H1 (cell line): ENCODE data around the gene RARRES1. TPM values are rescaled to one million over a fixed set of nuclear protein-coding genes. Genes with fewer than 3 reads are reported as not detected.

Experiments used
- RAD21 ChIP-seq, 2 experiments: IDR thresholded peaks in 1 of 2; conservative IDR thresholded peaks in 1 of 2; 2 replicates each; pipeline ENCODE4 v1.6.1; 2011; ENCODE audit warnings: low read depth in 2 of 2, low read length in 2 of 2, improper control_type of control experiment in 1 of 2, inconsistent platforms in 1 of 2, mild to moderate bottlenecking in 1 of 2, moderate library complexity in 1 of 2
- RFX5 ChIP-seq: IDR thresholded peaks from 2 replicates; pipeline ENCODE4 v1.6.1; 2011; ENCODE audit warnings: low read depth, low read length, improper control_type of control experiment, borderline replicate concordance
- TAF1 ChIP-seq: IDR thresholded peaks from 2 replicates; pipeline ENCODE4 v1.6.1; 2011; ENCODE audit warnings: mild to moderate bottlenecking, low read depth, low read length
- TCF12 ChIP-seq: IDR thresholded peaks from 2 replicates; pipeline ENCODE4 v1.6.1; 2011; ENCODE audit warnings: low read depth, mild to moderate bottlenecking, low read length
- YY1 ChIP-seq: IDR thresholded peaks from 2 replicates; pipeline ENCODE4 v1.6.1; 2011; ENCODE audit warnings: low read depth, mild to moderate bottlenecking, low read length
- polyA plus RNA-seq, 7 experiments: library from polyadenylated mRNA; depleted of rRNA in 3 of 7; stranded (reverse) in 5 of 7; unstranded in 2 of 7; fragments of >200 nt in 5 of 7; fragments of 200-250 nt in 2 of 7; gene quantifications; 1 replicate in 5 of 7; 2 replicates in 1 of 7; 4 replicates in 1 of 7; pipeline versions ENCODE4 v1.2.1 to v1.2.3, GENCODE V29; 2011 to 2013; ENCODE audit warnings: missing spikeins in 2 of 7, mixed read lengths in 2 of 7
- total RNA-seq: library from RNA; stranded (reverse); fragmentation: NEBNext Ultra II Directional; extraction: Animal tissue kit (Norgen Biotek cat#: 25700); gene quantifications from 2 replicates; pipeline ENCODE4 v1.2.1, GENCODE V29; 2021
- TF ChIP-seq, protein P1 (sequence below): fragments of 300-600 bp; sonication (generic); IDR thresholded peaks from 2 replicates; pipeline ENCODE4 v1.7.1; 2012; ENCODE audit warnings: low read length, moderate library complexity, mild to moderate bottlenecking, inconsistent platforms; ENCODE audit not compliant: insufficient replicate concordance

The RARRES1 gene
- total and polyA plus RNA-seq, 2 of the 8 experiments (the other 6 are each of a cell fraction or from before 2014, with no cell fraction given), result 0.26 to 0.71 TPM

DNA sequence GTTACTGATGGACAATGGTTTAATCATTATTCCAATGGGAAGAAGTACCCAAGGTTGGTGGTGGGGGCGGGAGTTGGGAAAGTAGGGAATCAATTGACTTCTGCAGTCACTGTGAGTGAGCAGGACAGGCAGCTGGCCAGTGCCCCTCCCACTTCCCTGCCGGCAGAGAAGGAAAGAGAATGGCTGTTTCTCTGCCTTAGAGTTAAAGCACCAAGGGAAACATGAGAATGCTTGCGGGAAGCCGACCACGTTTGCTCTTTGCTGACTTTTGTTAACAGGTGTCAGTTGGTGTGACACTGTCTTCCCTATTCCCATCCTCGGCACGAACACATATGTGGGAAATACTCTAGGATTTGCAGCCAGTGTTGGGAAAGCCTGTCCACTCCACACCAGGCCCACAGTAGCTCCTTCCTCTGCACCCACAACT lies 36.1 kb upstream of the RARRES1 start (continued):
- TF ChIP-seq, protein P1, sequence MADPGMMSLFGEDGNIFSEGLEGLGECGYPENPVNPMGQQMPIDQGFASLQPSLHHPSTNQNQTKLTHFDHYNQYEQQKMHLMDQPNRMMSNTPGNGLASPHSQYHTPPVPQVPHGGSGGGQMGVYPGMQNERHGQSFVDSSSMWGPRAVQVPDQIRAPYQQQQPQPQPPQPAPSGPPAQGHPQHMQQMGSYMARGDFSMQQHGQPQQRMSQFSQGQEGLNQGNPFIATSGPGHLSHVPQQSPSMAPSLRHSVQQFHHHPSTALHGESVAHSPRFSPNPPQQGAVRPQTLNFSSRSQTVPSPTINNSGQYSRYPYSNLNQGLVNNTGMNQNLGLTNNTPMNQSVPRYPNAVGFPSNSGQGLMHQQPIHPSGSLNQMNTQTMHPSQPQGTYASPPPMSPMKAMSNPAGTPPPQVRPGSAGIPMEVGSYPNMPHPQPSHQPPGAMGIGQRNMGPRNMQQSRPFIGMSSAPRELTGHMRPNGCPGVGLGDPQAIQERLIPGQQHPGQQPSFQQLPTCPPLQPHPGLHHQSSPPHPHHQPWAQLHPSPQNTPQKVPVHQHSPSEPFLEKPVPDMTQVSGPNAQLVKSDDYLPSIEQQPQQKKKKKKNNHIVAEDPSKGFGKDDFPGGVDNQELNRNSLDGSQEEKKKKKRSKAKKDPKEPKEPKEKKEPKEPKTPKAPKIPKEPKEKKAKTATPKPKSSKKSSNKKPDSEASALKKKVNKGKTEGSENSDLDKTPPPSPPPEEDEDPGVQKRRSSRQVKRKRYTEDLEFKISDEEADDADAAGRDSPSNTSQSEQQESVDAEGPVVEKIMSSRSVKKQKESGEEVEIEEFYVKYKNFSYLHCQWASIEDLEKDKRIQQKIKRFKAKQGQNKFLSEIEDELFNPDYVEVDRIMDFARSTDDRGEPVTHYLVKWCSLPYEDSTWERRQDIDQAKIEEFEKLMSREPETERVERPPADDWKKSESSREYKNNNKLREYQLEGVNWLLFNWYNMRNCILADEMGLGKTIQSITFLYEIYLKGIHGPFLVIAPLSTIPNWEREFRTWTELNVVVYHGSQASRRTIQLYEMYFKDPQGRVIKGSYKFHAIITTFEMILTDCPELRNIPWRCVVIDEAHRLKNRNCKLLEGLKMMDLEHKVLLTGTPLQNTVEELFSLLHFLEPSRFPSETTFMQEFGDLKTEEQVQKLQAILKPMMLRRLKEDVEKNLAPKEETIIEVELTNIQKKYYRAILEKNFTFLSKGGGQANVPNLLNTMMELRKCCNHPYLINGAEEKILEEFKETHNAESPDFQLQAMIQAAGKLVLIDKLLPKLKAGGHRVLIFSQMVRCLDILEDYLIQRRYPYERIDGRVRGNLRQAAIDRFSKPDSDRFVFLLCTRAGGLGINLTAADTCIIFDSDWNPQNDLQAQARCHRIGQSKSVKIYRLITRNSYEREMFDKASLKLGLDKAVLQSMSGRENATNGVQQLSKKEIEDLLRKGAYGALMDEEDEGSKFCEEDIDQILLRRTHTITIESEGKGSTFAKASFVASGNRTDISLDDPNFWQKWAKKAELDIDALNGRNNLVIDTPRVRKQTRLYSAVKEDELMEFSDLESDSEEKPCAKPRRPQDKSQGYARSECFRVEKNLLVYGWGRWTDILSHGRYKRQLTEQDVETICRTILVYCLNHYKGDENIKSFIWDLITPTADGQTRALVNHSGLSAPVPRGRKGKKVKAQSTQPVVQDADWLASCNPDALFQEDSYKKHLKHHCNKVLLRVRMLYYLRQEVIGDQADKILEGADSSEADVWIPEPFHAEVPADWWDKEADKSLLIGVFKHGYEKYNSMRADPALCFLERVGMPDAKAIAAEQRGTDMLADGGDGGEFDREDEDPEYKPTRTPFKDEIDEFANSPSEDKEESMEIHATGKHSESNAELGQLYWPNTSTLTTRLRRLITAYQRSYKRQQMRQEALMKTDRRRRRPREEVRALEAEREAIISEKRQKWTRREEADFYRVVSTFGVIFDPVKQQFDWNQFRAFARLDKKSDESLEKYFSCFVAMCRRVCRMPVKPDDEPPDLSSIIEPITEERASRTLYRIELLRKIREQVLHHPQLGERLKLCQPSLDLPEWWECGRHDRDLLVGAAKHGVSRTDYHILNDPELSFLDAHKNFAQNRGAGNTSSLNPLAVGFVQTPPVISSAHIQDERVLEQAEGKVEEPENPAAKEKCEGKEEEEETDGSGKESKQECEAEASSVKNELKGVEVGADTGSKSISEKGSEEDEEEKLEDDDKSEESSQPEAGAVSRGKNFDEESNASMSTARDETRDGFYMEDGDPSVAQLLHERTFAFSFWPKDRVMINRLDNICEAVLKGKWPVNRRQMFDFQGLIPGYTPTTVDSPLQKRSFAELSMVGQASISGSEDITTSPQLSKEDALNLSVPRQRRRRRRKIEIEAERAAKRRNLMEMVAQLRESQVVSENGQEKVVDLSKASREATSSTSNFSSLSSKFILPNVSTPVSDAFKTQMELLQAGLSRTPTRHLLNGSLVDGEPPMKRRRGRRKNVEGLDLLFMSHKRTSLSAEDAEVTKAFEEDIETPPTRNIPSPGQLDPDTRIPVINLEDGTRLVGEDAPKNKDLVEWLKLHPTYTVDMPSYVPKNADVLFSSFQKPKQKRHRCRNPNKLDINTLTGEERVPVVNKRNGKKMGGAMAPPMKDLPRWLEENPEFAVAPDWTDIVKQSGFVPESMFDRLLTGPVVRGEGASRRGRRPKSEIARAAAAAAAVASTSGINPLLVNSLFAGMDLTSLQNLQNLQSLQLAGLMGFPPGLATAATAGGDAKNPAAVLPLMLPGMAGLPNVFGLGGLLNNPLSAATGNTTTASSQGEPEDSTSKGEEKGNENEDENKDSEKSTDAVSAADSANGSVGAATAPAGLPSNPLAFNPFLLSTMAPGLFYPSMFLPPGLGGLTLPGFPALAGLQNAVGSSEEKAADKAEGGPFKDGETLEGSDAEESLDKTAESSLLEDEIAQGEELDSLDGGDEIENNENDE, result no peak
- TF ChIP-seq RAD21 (IDR thresholded peaks at IDR 0.05 in 1 of 2, conservative IDR thresholded peaks at IDR 0.05 in 1 of 2; ENCODE audit: low read depth in 2 of 2, low read length in 2 of 2), result no peak
- no peak for TF ChIP-seq TAF1
- no peak for TF ChIP-seq RFX5
- TF ChIP-seq YY1, result no peak
- TF ChIP-seq TCF12, result no peak
- TF ChIP-seq, all 59 proteins: peak for 0
